Measurements from ENCODE around the gene SH3TC2.

Gene SH3TC2

DNA sequence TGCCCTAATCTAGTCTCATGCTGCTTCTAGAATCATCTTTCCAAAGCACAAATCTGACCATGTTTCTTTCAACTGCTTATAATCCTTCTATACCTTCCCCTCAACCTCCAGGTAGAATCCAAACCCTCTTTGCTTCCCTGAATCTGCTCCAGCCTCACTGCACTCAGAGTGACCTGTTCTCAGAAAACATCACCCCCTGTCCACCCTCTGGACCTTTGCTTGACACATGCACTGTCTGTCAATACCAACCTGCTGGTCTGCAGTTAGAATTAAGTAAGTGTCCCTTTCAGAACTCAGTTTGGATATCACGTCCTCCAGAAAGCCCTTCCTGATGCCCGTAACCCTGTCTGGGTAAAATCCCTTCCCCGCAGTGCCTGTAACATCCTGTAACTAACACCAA is 63.1 kb downstream of the SH3TC2 start:
- DNase-seq (ENCODE audit: low read depth in 3 of 3), result no peak

- DNase-seq (ENCODE audit: low read depth in 3 of 3), result no peak
Observed at GRCh38 chr5:148998174-148998797, 64.6 kb downstream of the SH3TC2 start.

GRCh38 chr5:148996270-148996669 is 66.6 kb downstream of the SH3TC2 start:
- no peak for DNase-seq (ENCODE audit: low read depth in 3 of 3)

DNA sequence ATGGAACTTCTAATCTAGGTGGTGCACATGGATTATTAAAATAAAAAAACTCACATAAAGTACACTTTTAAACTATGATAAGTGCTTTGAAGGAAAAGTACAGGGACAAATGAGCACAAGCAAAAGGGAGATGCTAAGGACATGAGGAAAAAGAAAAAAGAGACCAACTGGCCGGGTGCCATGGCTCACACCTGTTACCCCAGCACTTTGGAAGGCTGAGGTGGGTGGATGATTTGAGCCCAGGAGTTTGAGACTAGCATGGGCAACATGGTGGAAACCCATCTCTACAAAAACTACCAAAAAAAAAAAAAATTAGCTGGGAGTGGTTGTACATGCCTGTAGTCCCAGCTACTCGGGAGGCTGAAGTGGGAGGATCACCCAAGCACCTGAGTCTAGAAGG is 67.1 kb downstream of the SH3TC2 start:
- DNase-seq (ENCODE audit: low read depth in 3 of 3), result no peak

DNA sequence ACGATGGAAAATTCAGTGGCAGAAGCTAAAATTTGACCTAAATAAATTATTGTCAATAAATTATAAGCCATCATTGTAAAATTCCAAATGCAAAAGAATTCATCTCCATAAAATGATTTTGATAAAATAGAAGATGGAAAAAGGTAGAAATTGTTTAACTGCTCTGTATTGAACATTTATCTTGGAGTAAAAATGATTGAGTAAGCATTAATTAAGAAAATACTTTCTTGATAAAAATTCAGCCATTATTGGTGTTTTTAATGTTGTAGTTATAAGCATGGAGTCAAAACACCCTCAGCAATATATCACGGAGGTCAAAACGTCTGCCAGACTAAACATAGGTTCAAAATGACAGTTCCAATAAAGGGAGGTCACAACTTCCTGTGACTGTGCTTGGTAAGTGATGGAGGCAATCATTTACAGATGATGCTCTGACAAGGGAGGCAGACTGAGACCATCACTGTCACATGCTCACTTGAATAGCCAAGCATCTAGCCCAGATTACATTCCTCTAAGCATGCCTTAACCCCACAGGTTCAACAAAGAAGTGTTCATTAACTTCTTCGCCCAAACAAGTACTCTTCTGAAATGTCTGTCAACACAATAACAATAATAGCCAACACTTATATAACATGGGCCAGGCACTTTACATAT is 69.5 kb downstream of the SH3TC2 start:
- DNase-seq (ENCODE audit: low read depth in 3 of 3), result no peak

DNA sequence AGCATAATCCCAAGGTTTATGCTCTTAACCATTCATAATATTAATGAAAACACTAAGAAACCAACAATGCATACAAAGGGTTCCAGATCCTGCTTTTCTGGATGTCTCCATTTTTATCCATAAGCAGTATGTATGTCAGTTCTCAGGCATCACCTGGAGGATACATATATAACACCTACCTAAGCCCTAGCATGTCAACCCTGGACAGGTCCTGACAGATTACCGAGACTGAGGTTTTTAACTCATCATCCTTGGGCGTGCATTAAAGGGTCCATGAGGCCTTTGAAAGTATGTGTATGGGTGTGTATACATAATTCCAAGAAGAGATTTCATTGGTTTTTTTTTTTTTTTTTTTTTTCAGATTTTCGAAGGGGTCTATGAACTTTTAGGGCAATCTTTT is 70.6 kb downstream of the SH3TC2 start:
- DNase-seq (ENCODE audit: low read depth in 3 of 3), result no peak

- DNase-seq (ENCODE audit: low read depth in 3 of 3), result no peak
Observed at GRCh38 chr5:148991566-148991965, 71.3 kb downstream of the SH3TC2 start.

- DNase-seq (ENCODE audit: low read depth in 3 of 3), result no peak
Observed at GRCh38 chr5:148990817-148991216, 72.0 kb downstream of the SH3TC2 start.

DNA sequence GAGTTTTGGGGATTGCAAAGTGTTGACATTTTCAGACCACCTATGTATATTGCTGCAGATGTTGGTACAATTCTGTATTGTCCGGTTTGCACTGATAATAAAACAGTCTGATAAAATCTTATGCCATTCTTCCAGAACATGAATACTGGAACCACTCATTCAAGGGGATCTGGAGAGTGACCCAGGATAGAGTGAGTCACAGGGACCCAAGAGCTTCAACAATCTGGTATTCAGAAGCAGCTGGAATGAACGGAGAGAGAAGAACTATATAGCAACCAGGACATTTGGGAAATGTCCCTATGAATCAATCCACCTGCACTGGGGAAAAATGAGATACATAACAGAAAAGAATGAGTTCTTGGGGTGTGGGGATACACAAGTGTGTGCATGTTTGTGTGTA is 73.3 kb downstream of the SH3TC2 start:
- no peak for DNase-seq (ENCODE audit: low read depth in 3 of 3)

DNA sequence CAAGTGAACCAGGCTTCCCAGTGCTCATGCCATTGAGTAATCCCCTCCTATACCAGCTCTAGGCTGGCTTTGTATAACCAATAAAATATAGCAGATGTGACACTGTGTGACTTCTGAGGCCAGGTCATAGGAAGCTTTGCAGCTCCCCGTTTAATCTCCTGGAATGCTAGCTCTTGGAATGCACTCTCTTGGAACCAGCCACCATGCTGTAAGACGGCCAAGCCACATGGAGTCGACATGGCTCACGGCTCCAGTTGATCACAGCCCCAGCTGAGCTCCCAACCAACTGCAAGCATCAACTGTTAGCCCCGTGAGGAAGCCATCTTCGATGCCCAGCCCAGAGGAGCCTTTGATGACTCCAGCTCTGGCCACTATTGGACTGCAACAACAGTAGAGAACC is 74.5 kb downstream of the SH3TC2 start:
- DNase-seq (ENCODE audit: low read depth in 3 of 3), result no peak

GRCh38 chr5:148986636-148987035 is 76.2 kb downstream of the SH3TC2 start:
- no peak for DNase-seq (ENCODE audit: low read depth in 3 of 3)

DNA sequence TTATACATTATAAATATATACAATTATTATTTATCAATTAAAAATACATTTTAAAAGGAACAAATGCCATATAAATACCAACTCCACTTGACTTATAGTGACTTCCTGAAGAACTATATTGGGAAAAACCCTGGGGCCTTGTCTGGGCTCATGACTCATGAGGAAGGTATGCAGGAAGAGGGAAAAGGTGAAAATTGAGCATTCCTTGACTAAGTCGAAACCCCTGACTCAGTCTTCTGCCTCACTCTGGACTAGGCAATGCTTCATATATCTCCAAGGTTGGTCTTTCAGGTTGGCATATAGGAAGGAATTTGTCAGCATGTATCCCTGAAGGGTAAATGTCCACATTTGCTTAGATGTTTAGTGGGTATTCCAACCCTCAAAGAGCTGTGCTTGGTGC is 78.5 kb downstream of the SH3TC2 start:
- no peak for DNase-seq (ENCODE audit: low read depth in 3 of 3)

GRCh38 chr5:148981353-148981752 is 81.5 kb downstream of the SH3TC2 start:
- no peak for DNase-seq (ENCODE audit: low read depth in 3 of 3)

DNA sequence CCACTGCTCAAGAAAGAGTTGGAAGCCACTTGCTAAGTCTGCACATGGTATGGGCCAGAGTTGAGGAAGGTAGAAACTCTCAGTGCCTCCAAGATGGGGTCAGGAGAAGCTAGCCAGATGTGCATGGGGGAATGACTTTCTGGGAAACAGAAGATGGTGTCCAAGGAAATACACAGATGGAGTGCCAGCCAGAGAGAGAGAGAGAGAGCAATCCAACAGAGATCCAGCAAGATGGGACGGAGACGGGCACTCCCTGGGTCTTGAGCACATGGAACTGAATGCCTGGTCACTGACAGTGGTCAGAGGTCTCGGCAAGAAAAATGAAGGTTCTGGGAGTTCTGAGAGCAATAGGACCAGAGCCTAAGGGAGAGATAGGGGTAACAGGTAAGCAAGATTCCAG is 82.1 kb downstream of the SH3TC2 start:
- no peak for DNase-seq (ENCODE audit: low read depth in 3 of 3)

GRCh38 chr5:148979083-148979723 is 83.7 kb downstream of the SH3TC2 start:
- no peak for DNase-seq (ENCODE audit: low read depth in 3 of 3)

DNA sequence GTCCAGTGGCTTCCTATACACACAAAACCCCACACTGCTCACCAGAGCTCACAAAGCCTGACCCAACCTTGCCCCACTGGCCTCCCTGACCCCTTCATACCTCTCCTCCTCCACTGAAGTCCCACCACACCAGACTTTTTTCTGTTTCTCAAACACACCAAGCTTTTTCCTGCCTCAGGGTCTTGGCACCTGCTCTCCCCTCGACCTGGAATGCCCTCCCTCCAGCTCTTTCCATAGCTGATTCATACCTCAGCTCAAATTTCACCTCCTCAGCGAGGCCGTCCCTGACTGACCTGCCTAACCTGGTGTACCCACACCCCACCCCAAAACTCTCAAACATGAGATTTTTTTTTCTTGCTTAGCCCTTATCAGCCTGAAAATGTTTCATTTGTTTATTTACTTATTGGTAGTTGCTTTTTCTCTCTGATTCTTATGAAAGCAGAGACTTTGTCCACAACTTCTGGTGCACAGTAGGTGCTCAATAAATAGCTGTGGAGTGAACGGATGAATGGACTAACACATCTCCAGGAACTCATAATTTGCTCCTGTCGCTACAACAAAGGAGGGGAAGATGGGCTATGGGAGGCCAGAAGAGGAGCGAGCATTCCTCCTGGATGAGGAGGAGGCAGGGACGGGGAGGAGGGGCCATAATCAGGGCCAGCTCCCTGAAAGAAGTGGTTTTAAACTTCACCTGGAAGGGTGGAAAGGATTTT is 84.3 kb downstream of the SH3TC2 start:
- DNase-seq (ENCODE audit: low read depth in 3 of 3), result no peak

DNA sequence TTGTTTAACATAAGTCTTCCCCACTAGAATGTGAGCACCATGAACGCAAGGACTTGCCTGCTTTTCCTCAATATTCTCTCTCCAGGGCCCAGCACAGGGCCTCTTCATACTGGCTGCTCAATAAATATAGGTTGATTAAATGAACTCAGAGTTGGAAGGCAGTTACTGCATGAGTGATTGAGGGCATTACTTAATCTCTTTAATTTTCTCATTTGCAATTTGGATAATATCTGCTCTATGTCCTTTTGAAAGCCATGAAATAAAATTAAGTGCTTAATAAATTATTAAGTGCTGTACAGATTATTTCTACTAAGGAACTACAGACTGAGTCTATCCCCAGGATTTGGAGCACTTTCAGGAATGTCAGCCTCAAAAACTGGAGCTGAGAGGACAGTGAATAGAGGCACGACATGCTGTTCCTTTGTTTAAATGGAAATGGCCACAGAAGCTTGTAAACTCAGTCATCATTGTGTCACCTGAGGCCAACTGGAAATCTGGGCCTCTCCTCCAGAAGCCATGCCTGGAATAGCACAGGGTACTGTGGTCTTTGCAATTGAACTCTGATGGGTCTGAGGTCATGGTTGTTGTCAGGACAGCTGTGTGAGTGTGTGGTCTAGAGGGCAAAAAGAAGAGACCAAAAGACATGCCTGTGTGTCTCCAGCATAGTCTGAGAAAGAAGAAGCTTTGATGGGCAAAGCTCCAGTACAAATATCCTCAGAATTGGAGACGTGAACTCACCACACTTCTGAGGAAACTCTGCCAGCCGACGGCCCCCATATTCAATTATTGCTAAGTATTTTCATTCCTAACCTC is 86.1 kb downstream of the SH3TC2 start:
- no peak for DNase-seq (ENCODE audit: low read depth in 3 of 3)

GRCh38 chr5:148974642-148975327 is 88.1 kb downstream of the SH3TC2 start:
- no peak for DNase-seq (ENCODE audit: low read depth in 3 of 3)

DNA sequence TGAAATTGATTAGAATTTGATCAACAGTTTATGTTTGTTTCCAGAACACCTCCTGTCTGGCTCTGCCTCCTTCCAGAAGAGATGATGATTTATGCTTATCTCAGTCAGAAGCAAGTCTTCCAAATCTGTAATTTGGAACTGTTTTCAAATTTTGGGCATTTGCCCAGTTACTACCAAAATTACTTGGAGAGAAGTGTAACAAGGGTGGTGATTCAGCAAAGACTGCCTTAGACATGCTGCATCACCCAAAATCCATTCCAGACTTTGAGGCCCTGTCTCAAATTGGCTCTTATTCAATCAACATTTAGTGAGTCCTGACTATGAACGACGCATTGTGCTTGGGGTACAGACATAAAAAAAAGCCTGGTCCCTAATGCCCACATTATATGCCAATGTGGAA is 89.4 kb downstream of the SH3TC2 start:
- no peak for DNase-seq (ENCODE audit: low read depth in 3 of 3)

- no peak for DNase-seq (ENCODE audit: low read depth in 3 of 3)
Observed at GRCh38 chr5:148972974-148973374, 89.9 kb downstream of the SH3TC2 start.

GRCh38 chr5:148972396-148972795 is 90.5 kb downstream of the SH3TC2 start:
- no peak for DNase-seq (ENCODE audit: low read depth in 3 of 3)
